Stimulated activated CD8-positive, alpha-beta memory T cell treated with anti-CD3 and anti-CD28 coated beads, Interleukin-7, amount 100 ng/mL, for 24 hours (primary cell): ENCODE measurements around the gene HIPK2.

Source experiments
- DNase-seq: peaks from one replicate; pipeline ENCODE4 v3.0.0-alpha.2; 2020; ENCODE audit warnings: low read depth

The HIPK2 gene

GRCh38 chr7:139777948-139778841 lies at the start of gene HIPK2:
Gene HIPK2 (minus strand): TSS chr7:139777998. CDS start chr7:139777623, 375 bp downstream.
- DNase-seq, result peak; percentile 46

- no peak for DNase-seq
These were observed 49.2 kb upstream of the HIPK2 start for GRCh38 chr7:139827042-139827441.

GRCh38 chr7:139825666-139826290 lies 48.0 kb upstream of the HIPK2 start:
- DNase-seq, result no peak

- no peak for DNase-seq
These were observed 46.2 kb upstream of the HIPK2 start for GRCh38 chr7:139823959-139824521.

GRCh38 chr7:139822855-139823254 lies 45.1 kb upstream of the HIPK2 start:
- no peak for DNase-seq

GRCh38 chr7:139821349-139822105 lies 43.7 kb upstream of the HIPK2 start:
- DNase-seq, result no peak

- DNase-seq, result no peak
These were observed 42.3 kb upstream of the HIPK2 start for GRCh38 chr7:139820089-139820488.

GRCh38 chr7:139817249-139817648 lies 39.5 kb upstream of the HIPK2 start:
- DNase-seq, result no peak

- no peak for DNase-seq
These were observed 35.9 kb upstream of the HIPK2 start for GRCh38 chr7:139813689-139814088.

GRCh38 chr7:139813151-139813550 lies 35.4 kb upstream of the HIPK2 start:
- DNase-seq, result no peak

- no peak for DNase-seq
These were observed 33.3 kb upstream of the HIPK2 start for GRCh38 chr7:139811066-139811465.

- DNase-seq, result no peak
These were observed 31.1 kb upstream of the HIPK2 start for GRCh38 chr7:139808846-139809442.

- no peak for DNase-seq
These were observed 30.6 kb upstream of the HIPK2 start for GRCh38 chr7:139808427-139808826.

GRCh38 chr7:139807009-139807408 lies 29.2 kb upstream of the HIPK2 start:
- no peak for DNase-seq

GRCh38 chr7:139804571-139804970 lies 26.8 kb upstream of the HIPK2 start:
- no peak for DNase-seq

GRCh38 chr7:139799586-139799985 lies 21.8 kb upstream of the HIPK2 start:
- DNase-seq, result no peak

GRCh38 chr7:139798892-139799291 lies 21.1 kb upstream of the HIPK2 start:
- no peak for DNase-seq

- no peak for DNase-seq
These were observed 20.4 kb upstream of the HIPK2 start for GRCh38 chr7:139798221-139798620.

- DNase-seq, result no peak
These were observed 19.8 kb upstream of the HIPK2 start for GRCh38 chr7:139797607-139798006.

- no peak for DNase-seq
These were observed 13.5 kb upstream of the HIPK2 start for GRCh38 chr7:139791316-139791715.

GRCh38 chr7:139784648-139785047 lies 6.8 kb upstream of the HIPK2 start:
- no peak for DNase-seq
